ES-I3 (cell line): ENCODE results near the gene FOXO1.

ENCODE experiments used
- H3K36me3 ChIP-seq: 2 replicates; pipeline ENCODE4 v1.6.1; 2013; ENCODE audit warnings: mild to moderate bottlenecking, low read length, control low read depth, moderate library complexity; ENCODE audit not compliant: insufficient read depth
- H3K4me1 ChIP-seq: 2 replicates; pipeline ENCODE4 v1.6.1; 2013; ENCODE audit warnings: mild to moderate bottlenecking, control low read depth, low read length; ENCODE audit not compliant: insufficient read depth
- H3K9ac ChIP-seq: 2 replicates; pipeline ENCODE4 v1.6.1; 2013; ENCODE audit warnings: low read depth, mild to moderate bottlenecking, low read length, moderate library complexity
- H3K9me3 ChIP-seq: 2 replicates; pipeline ENCODE4 v1.6.1; 2013; ENCODE audit warnings: mild to moderate bottlenecking, low read length, moderate library complexity; ENCODE audit not compliant: control insufficient read depth, insufficient read depth

The FOXO1 gene

DNA sequence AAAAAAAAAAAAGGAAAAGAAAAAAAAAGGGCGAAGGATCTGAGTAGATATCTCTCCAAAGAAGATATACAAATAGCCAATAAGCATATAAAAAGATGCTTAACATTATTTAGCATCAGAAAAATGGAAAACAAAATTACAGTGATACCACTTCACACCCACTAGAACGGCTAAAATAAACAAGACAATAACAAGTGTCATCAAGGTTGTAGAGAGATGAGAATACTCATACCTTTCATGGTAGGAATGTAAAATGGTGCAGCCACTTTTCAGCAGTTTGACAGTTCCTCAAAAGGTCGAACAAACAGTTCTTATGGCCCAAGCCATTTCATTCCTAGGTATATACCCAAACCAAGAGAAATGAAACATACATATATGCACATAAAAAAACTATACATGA is 33.5 kb downstream of the FOXO1 start:
- H3K4me1 ChIP-seq, result peaks cover 10% of the 10 kb centered on the region
- no peak overlapping the region for H3K9ac ChIP-seq
- H3K36me3 ChIP-seq, result no peaks in the 10 kb centered on the region
- H3K9me3 ChIP-seq, result no peaks in the 10 kb centered on the region

DNA sequence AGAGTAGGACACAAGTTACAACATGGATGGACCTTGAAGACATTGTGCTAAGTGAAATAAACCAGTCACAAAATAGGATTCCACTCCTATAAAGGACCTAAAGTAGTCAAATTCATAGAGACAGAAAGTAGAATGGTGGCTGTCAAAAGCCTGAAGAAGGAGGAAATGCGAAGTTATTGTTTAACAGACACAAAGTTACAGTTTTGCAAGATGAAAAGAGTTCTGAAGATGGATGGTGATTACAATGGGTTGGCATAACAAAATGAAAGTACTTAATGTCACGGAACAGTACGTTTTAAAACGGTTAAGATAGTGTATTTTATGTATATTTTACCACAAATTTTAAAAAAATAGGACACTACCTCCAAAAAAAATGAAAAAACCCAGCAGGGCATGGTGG is 34.8 kb downstream of the FOXO1 start:
- H3K9ac ChIP-seq, result no peak overlapping the region
- H3K36me3 ChIP-seq, result no peaks in the 10 kb centered on the region
- no peaks in the 10 kb centered on the region for H3K9me3 ChIP-seq
- H3K4me1 ChIP-seq, result 0 out of 2 replicates have a peak, but pooled peaks cover 6% of the 10 kb centered on the region

- H3K36me3 ChIP-seq, result no peaks in the 10 kb centered on the region
- H3K9ac ChIP-seq, result no peak overlapping the region
- peaks cover 12% of the 10 kb centered on the region for H3K4me1 ChIP-seq
- H3K9me3 ChIP-seq, result no peaks in the 10 kb centered on the region
These were observed 36.6 kb downstream of the FOXO1 start for GRCh38 chr13:40629678-40630384.

DNA sequence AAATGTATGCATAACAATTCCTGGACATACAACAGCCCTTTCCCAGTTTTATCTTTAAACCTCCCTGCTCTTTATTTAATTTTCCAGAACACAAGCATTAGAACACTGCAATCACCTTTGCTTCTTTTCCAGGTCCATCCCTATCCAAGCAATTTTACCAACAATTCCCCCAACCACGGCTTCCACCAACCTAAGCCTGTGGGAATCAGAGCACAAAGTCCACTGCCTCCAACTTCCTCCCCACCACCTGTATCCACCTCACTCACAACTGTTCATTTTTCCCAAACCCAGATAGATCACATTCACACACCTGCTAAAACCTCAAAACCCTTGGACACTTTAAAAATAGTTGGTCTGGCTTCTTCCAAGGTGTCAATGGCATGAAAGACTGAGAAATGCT is 39.5 kb downstream of the FOXO1 start:
- Histone ChIP-seq H3K36me3 (no peaks in the 10 kb centered on the region), H3K9me3 (no peaks in the 10 kb centered on the region), H3K9ac (no peak overlapping the region), H3K4me1 (peaks cover 27% of the 10 kb centered on the region)

- Histone ChIP-seq H3K9me3 (no peaks in the 10 kb centered on the region), H3K36me3 (no peaks in the 10 kb centered on the region), H3K9ac (no peak overlapping the region), H3K4me1 (peaks cover 27% of the 10 kb centered on the region)
These were observed 39.9 kb downstream of the FOXO1 start for GRCh38 chr13:40626561-40626960.

- Histone ChIP-seq H3K4me1 (peaks cover 22% of the 10 kb centered on the region), H3K9ac (no peak overlapping the region), H3K9me3 (no peaks in the 10 kb centered on the region), H3K36me3 (no peaks in the 10 kb centered on the region)
These were observed 41.5 kb downstream of the FOXO1 start for GRCh38 chr13:40624986-40625385.

GRCh38 chr13:40624383-40624782 is 42.1 kb downstream of the FOXO1 start:
- Histone ChIP-seq H3K9ac (no peak overlapping the region), H3K4me1 (peaks cover 22% of the 10 kb centered on the region), H3K36me3 (no peaks in the 10 kb centered on the region), H3K9me3 (no peaks in the 10 kb centered on the region)

GRCh38 chr13:40622761-40623160 is 43.7 kb downstream of the FOXO1 start:
- no peak overlapping the region for H3K9ac ChIP-seq
- no peaks in the 10 kb centered on the region for H3K36me3 ChIP-seq
- H3K4me1 ChIP-seq, result peaks cover 22% of the 10 kb centered on the region
- H3K9me3 ChIP-seq, result no peaks in the 10 kb centered on the region

DNA sequence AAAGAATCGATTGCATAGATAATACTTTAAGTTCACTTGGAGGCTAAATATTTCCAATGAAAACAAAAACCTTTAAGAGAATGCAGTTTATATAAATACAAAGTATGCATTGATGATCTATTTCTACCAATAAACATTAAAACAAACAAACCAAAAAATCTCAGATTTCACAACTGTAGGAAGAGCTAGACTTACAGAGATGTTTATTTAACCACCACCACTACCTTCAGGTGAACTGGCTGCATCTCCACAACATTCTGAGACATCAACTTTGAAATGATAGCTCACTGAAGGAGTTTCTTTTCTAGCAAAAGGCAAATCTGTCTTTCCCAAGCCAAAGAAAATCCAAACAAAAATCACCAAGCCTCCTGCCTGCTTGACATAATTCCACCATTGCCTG is 44.2 kb downstream of the FOXO1 start:
- Histone ChIP-seq H3K9me3 (no peaks in the 10 kb centered on the region), H3K36me3 (no peaks in the 10 kb centered on the region), H3K4me1 (peaks cover 22% of the 10 kb centered on the region), H3K9ac (no peak overlapping the region)

DNA sequence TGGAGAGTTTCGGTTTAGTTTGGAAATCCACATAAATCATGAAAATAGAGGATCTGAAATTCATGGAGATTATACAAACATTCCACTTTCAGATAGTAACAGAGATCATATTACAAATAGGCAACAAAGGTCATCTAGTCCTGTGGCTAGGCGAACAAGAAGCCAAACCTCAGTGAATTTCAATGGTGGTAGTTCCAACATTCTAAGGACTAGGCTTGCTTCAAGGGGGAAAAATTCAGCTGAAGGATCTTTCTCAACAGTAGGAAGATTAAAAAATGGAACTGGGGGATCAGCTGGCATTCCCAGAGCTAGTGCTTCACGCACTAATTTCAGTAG is 47.0 kb downstream of the FOXO1 start:
- peaks cover 12% of the 10 kb centered on the region; the same call in 1 of the 2 replicates for H3K4me1 ChIP-seq
- H3K36me3 ChIP-seq, result no peaks in the 10 kb centered on the region
- H3K9ac ChIP-seq, result no peak overlapping the region

GRCh38 chr13:40618581-40619478 is 47.6 kb downstream of the FOXO1 start:
- Histone ChIP-seq H3K4me1 (peaks cover 12% of the 10 kb centered on the region; the same call in 1 of the 2 replicates), H3K9me3 (no peaks in the 10 kb centered on the region), H3K9ac (no peak overlapping the region)

More for the DNA sequence above, 47.0 kb downstream of the FOXO1 start:
- no peaks in the 10 kb centered on the region for H3K9me3 ChIP-seq

GRCh38 chr13:40617801-40618356 is 48.6 kb downstream of the FOXO1 start:
- Histone ChIP-seq H3K9me3 (no peaks in the 10 kb centered on the region), H3K4me1 (0 out of 2 replicates have a peak, but pooled peaks cover 5% of the 10 kb centered on the region), H3K36me3 (no peaks in the 10 kb centered on the region), H3K9ac (no peak overlapping the region)

More at GRCh38 chr13:40618581-40619478, 47.6 kb downstream of the FOXO1 start:
- no peaks in the 10 kb centered on the region for H3K36me3 ChIP-seq

DNA sequence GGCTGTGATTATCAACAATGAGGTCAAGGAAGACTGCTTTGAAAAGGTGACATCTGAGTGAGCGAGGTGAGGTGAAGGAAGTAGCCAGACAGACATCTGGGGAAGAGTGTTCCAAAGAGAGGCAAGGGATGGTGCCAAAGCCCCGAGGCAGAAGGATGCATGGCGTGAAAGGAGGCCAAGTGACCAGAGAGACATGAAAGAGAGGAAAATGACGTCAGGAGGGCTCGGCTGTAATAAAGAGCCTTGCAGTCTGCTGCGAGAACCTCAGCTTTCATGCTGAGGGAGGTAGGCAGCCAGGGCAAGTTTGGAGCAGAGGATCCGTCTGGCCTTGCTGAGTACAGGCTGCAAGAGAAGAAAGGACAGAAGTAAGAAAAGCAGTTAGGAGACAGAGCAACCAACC is 50.8 kb downstream of the FOXO1 start:
- Histone ChIP-seq H3K36me3 (no peaks in the 10 kb centered on the region), H3K4me1 (peaks cover 13% of the 10 kb centered on the region), H3K9ac (no peak overlapping the region), H3K9me3 (no peaks in the 10 kb centered on the region)

GRCh38 chr13:40613914-40614313 is 52.5 kb downstream of the FOXO1 start:
- peaks cover 13% of the 10 kb centered on the region for H3K4me1 ChIP-seq
- no peaks in the 10 kb centered on the region for H3K9me3 ChIP-seq
- H3K36me3 ChIP-seq, result no peaks in the 10 kb centered on the region
- H3K9ac ChIP-seq, result no peak overlapping the region
